Panc1 (cell line): ENCODE measurements around the gene GPHN.

Source experiments
- TF ChIP-seq, protein P1 (sequence below): fragments of 450-650 bp; IDR thresholded peaks from 2 replicates; pipeline ENCODE4 v1.5.1; 2017; ENCODE audit warnings: mild to moderate bottlenecking
- TF ChIP-seq, protein P2 (sequence below), 2 experiments: IDR thresholded peaks; 2 replicates each; pipeline ENCODE4 v1.6.1; 2011 to 2012; ENCODE audit warnings: low read depth in 2 of 2, control low read depth in 1 of 2, low read length in 1 of 2, mild to moderate bottlenecking in 1 of 2, moderate library complexity in 1 of 2; ENCODE audit not compliant: insufficient read depth in 1 of 2

DNA sequence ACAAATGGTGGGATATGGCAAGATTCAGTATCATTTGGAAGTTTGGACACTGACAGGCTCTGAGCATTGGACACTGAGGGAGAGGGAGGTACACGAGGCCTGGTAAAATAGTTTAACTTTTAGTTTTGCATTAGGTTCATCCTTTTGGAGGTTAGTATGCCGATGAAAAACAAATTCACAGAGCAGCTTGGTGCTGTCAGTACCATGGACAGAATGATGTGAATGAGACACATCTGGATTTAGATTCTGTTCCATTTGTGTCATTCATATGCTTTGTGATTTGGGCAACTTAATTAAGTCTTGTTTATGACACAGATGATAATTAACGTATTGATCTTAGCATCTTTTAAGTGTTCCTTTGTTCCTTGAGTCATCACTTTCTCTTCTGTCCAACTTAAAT, 33.7 kb downstream of the GPHN start:
- TF ChIP-seq, protein P1, sequence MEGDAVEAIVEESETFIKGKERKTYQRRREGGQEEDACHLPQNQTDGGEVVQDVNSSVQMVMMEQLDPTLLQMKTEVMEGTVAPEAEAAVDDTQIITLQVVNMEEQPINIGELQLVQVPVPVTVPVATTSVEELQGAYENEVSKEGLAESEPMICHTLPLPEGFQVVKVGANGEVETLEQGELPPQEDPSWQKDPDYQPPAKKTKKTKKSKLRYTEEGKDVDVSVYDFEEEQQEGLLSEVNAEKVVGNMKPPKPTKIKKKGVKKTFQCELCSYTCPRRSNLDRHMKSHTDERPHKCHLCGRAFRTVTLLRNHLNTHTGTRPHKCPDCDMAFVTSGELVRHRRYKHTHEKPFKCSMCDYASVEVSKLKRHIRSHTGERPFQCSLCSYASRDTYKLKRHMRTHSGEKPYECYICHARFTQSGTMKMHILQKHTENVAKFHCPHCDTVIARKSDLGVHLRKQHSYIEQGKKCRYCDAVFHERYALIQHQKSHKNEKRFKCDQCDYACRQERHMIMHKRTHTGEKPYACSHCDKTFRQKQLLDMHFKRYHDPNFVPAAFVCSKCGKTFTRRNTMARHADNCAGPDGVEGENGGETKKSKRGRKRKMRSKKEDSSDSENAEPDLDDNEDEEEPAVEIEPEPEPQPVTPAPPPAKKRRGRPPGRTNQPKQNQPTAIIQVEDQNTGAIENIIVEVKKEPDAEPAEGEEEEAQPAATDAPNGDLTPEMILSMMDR = no peak
- TF ChIP-seq, protein P2, sequence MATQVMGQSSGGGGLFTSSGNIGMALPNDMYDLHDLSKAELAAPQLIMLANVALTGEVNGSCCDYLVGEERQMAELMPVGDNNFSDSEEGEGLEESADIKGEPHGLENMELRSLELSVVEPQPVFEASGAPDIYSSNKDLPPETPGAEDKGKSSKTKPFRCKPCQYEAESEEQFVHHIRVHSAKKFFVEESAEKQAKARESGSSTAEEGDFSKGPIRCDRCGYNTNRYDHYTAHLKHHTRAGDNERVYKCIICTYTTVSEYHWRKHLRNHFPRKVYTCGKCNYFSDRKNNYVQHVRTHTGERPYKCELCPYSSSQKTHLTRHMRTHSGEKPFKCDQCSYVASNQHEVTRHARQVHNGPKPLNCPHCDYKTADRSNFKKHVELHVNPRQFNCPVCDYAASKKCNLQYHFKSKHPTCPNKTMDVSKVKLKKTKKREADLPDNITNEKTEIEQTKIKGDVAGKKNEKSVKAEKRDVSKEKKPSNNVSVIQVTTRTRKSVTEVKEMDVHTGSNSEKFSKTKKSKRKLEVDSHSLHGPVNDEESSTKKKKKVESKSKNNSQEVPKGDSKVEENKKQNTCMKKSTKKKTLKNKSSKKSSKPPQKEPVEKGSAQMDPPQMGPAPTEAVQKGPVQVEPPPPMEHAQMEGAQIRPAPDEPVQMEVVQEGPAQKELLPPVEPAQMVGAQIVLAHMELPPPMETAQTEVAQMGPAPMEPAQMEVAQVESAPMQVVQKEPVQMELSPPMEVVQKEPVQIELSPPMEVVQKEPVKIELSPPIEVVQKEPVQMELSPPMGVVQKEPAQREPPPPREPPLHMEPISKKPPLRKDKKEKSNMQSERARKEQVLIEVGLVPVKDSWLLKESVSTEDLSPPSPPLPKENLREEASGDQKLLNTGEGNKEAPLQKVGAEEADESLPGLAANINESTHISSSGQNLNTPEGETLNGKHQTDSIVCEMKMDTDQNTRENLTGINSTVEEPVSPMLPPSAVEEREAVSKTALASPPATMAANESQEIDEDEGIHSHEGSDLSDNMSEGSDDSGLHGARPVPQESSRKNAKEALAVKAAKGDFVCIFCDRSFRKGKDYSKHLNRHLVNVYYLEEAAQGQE (IDR thresholded peaks at IDR 0.05; ENCODE audit: insufficient read depth in 1 of 2, low read depth in 2 of 2, low read length in 1 of 2) = peak in 1 of 2 experiments; percentile 54; a peak in 2 of 4 replicates
